ENCODE results near the gene TMEM94.

The TMEM94 gene

GRCh38 chr17:75494326-75494877 lies 38.0 kb downstream of the TMEM94 start:
- no peak overlapping the region for H3K27ac ChIP-seq
- H3K4me1 ChIP-seq, result peaks cover 7% of the 10 kb centered on the region
- H3K27me3 ChIP-seq (ENCODE audit: control insufficient read depth, insufficient read depth, low read length), result no peaks in the 10 kb centered on the region
- TF ChIP-seq CTCF (IDR thresholded peaks at IDR 0.05), result no peak
- no peak overlapping the region for H2AFZ ChIP-seq
- H3K36me3 ChIP-seq (ENCODE audit: control insufficient read depth, insufficient read depth, low read length), result no peaks in the 10 kb centered on the region
- H3K9me3 ChIP-seq (ENCODE audit: control insufficient read depth, low read length), result no peaks in the 10 kb centered on the region
- H3K79me2 ChIP-seq, result no peaks in the 10 kb centered on the region
- no peak overlapping the region for H3K4me3 ChIP-seq (ENCODE audit: low read depth, low read length)
- H3K4me2 ChIP-seq (ENCODE audit: low read length), result no peak overlapping the region
- H3K9ac ChIP-seq, result no peak overlapping the region

GRCh38 chr17:75496005-75496404 lies 39.6 kb downstream of the TMEM94 start:
- Histone ChIP-seq H3K36me3 (ENCODE audit: control insufficient read depth, insufficient read depth, low read length) (no peaks in the 10 kb centered on the region), H3K9ac (no peak overlapping the region), H3K4me1 (peaks cover 7% of the 10 kb centered on the region)

GRCh38 chr17:75498039-75498725 lies 41.7 kb downstream of the TMEM94 start:
- no peak for TF ChIP-seq CTCF (IDR thresholded peaks at IDR 0.05)
- H3K79me2 ChIP-seq, result no peaks in the 10 kb centered on the region
- H2AFZ ChIP-seq, result no peak overlapping the region
- no peaks in the 10 kb centered on the region for H3K27me3 ChIP-seq (ENCODE audit: control insufficient read depth, insufficient read depth, low read length)
- H3K4me1 ChIP-seq, result peaks cover 7% of the 10 kb centered on the region
- no peak overlapping the region for H3K9ac ChIP-seq
- H3K27ac ChIP-seq, result no peak overlapping the region
- H3K36me3 ChIP-seq (ENCODE audit: control insufficient read depth, insufficient read depth, low read length), result no peaks in the 10 kb centered on the region
- no peaks in the 10 kb centered on the region for H3K9me3 ChIP-seq (ENCODE audit: control insufficient read depth, low read length)
- H3K4me3 ChIP-seq (ENCODE audit: low read depth, low read length), result no peak overlapping the region
- H3K4me2 ChIP-seq (ENCODE audit: low read length), result no peak overlapping the region

More at GRCh38 chr17:75496005-75496404, 39.6 kb downstream of the TMEM94 start:
- H3K9me3 ChIP-seq (ENCODE audit: control insufficient read depth, low read length), result no peaks in the 10 kb centered on the region
- H2AFZ ChIP-seq, result no peak overlapping the region
- no peak overlapping the region for H3K4me3 ChIP-seq (ENCODE audit: low read depth, low read length)
- no peak for TF ChIP-seq CTCF (IDR thresholded peaks at IDR 0.05)
- H3K27me3 ChIP-seq (ENCODE audit: control insufficient read depth, insufficient read depth, low read length), result no peaks in the 10 kb centered on the region
- H3K4me2 ChIP-seq (ENCODE audit: low read length), result no peak overlapping the region
- H3K27ac ChIP-seq, result no peak overlapping the region
- H3K79me2 ChIP-seq, result no peaks in the 10 kb centered on the region

GRCh38 chr17:75498726-75499213 lies 42.3 kb downstream of the TMEM94 start:
- Histone ChIP-seq H3K9ac (no peak overlapping the region), H3K9me3 (ENCODE audit: control insufficient read depth, low read length) (no peaks in the 10 kb centered on the region), H2AFZ (no peak overlapping the region), H3K4me3 (ENCODE audit: low read depth, low read length) (no peak overlapping the region), H3K4me1 (peaks cover 7% of the 10 kb centered on the region), H3K4me2 (ENCODE audit: low read length) (no peak overlapping the region), H3K79me2 (no peaks in the 10 kb centered on the region), H3K27me3 (ENCODE audit: control insufficient read depth, insufficient read depth, low read length) (no peaks in the 10 kb centered on the region), H3K36me3 (ENCODE audit: control insufficient read depth, insufficient read depth, low read length) (no peaks in the 10 kb centered on the region), H3K27ac (no peak overlapping the region)
- no peak for TF ChIP-seq CTCF (IDR thresholded peaks at IDR 0.05)
